ENCODE data around the gene CD244. TPM values are rescaled to one million over a fixed set of nuclear protein-coding genes. Genes with fewer than 3 reads are reported as not detected.
"Not testable (repeated sequence)": the region's sequence is repeated elsewhere in the genome, so short reads cannot be mapped to it uniquely, and the experiment has no call there.

CD244 gene
- polyA plus RNA-seq, 2 of the 4 experiments (the other 2 are of a cell fraction) = 0.03 TPM; not detected in 1

DNA sequence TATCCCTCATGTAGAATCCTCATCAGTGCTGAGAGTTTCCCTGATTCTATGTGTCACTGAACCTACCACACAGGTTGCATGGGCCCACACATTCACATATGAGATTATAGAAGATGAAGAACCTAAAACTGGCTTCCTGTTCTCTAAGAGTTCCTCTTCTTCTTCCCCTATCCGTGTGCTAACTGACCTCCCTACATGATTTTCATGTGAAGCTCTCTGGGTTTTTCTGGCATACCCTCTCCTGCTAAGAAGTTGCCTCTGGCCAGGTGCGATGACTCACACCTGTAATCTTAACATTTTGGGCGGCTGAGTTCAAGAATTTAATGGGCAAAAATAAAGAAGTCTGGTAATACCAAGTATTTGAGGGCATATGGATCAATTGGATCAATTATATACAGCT is 5.5 kb upstream of the CD244 start:
- CTCF ChIA-PET = no interaction called here
- no peaks in the 10 kb centered on the region for H3K9me3 ChIP-seq
- no peak for ATAC-seq
- no peak overlapping the region for H3K4me2 ChIP-seq
- FAIRE-seq = no peak
- 59% methylated on average over 3 of the region's 3 CpGs for WGBS (ENCODE audit: missing lambda C conversion rate)
- no peak overlapping the region for H3K27ac ChIP-seq
- POLR2A ChIA-PET = no interaction called here
- TF ChIP-seq MAZ (IDR thresholded peaks at IDR 0.05; ENCODE audit: borderline replicate concordance, low read depth, low read length) = no peak
- TF ChIP-seq, protein P1, sequence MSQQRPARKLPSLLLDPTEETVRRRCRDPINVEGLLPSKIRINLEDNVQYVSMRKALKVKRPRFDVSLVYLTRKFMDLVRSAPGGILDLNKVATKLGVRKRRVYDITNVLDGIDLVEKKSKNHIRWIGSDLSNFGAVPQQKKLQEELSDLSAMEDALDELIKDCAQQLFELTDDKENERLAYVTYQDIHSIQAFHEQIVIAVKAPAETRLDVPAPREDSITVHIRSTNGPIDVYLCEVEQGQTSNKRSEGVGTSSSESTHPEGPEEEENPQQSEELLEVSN (IDR thresholded peaks at IDR 0.05; ENCODE audit: borderline replicate concordance, low read depth) = no peak
- no peak for TF ChIP-seq ZNF302 (CRISPR knock-in tag; IDR thresholded peaks at IDR 0.05)
- TF ChIP-seq, protein P2, sequence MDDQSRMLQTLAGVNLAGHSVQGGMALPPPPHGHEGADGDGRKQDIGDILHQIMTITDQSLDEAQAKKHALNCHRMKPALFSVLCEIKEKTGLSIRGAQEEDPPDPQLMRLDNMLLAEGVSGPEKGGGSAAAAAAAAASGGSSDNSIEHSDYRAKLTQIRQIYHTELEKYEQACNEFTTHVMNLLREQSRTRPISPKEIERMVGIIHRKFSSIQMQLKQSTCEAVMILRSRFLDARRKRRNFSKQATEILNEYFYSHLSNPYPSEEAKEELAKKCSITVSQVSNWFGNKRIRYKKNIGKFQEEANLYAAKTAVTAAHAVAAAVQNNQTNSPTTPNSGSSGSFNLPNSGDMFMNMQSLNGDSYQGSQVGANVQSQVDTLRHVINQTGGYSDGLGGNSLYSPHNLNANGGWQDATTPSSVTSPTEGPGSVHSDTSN (IDR thresholded peaks at IDR 0.05) = no peak
- no peak for TF ChIP-seq CBX2 (IDR thresholded peaks at IDR 0.05; ENCODE audit: borderline replicate concordance, low read depth)
- TF ChIP-seq SREBF2 (IDR thresholded peaks at IDR 0.05) = no peak
- TF ChIP-seq ZFP36 (IDR thresholded peaks at IDR 0.05; ENCODE audit: borderline replicate concordance, partially characterized antibody) = no peak
- H3K4me3 ChIP-seq = no peak overlapping the region
- DNase-seq (ENCODE audit: low read depth in 1 of 2, low spot score in 1 of 2) = no peak
- peaks cover 17% of the 10 kb centered on the region for H3K4me1 ChIP-seq

DNA sequence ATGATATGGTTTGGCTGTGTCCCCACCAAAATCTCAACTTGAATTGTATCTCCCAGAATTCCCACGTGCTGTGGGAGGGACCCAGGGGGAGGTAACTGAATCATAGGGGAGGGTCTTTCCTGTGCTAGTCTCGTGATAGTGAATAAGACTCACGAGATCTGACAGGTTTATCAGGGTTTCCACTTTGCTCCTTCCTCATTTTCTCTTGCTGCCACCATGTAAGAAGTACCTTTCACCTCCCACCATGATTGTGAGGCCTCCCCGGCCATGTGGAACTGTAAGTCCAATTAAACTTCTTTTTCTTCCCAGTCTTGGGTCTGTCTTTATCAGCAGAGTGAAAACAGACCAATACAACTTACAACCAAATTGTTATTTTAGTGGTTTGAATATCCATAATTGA is 5.0 kb upstream of the CD244 start:
- H3K4me2 ChIP-seq; FAIRE-seq; ATAC-seq; H3K4me3 ChIP-seq; H3K27ac ChIP-seq; CTCF ChIA-PET; POLR2A ChIA-PET; DNase-seq (ENCODE audit: low read depth in 1 of 2, low spot score in 1 of 2); H3K9me3 ChIP-seq: not testable (repeated sequence)
- 32% methylated on average over 4 of the region's 4 CpGs for WGBS (ENCODE audit: missing lambda C conversion rate)
- H3K4me1 ChIP-seq = peaks cover 17% of the 10 kb centered on the region

DNA sequence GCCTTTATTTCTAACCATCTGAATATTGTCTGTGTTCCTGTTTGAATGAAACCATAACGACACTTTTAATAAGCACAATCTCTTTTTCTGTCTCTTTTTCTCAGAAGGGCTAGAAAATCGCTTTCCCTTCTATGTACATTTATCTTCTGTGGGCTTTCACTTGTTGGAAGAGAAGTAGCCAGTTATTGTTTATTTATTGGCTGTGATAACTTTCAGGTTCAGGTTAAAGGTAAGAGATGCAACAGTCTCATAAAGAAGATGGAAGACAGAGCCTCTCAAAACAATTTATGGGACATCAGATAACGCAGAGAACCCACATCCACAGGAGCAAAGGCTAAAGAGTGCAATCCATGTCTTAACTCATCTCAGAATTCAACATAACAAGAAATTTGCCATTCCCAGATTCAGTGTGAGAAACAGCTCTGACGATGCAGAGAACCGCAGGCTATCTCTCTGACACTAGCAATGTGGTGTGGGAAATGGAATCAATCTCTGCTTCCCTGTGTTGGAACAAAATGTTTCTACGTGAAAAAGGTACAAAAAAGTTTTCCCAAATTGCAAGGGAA is 4.1 kb upstream of the CD244 start:
- no peak overlapping the region for H3K4me2 ChIP-seq
- no peak overlapping the region for H3K27ac ChIP-seq
- 76% methylated on average over 6 of the region's 6 CpGs for WGBS (ENCODE audit: missing lambda C conversion rate)
- POLR2A ChIA-PET = no interaction called here
- H3K4me3 ChIP-seq = no peak overlapping the region
- CTCF ChIA-PET = no interaction called here
- peaks cover 17% of the 10 kb centered on the region for H3K4me1 ChIP-seq
- FAIRE-seq = no peak
- H3K9me3 ChIP-seq = no peaks in the 10 kb centered on the region
- no peak for ATAC-seq
- TF ChIP-seq NFE2L2 (conservative IDR thresholded peaks at IDR 0.05; ENCODE audit: low read length) = no peak
- no peak for TF ChIP-seq CBX8 (IDR thresholded peaks at IDR 0.05)
- TF ChIP-seq TFCP2L1 (CRISPR knock-in tag; IDR thresholded peaks at IDR 0.05) = no peak
- TF ChIP-seq NPAS2 (CRISPR knock-in tag; IDR thresholded peaks at IDR 0.05; ENCODE audit: borderline replicate concordance) = no peak
- no peak for TF ChIP-seq NR3C1 (IDR thresholded peaks at IDR 0.05)
- no peak for TF ChIP-seq TP53 (CRISPR knock-in tag; IDR thresholded peaks at IDR 0.05)
- TF ChIP-seq POLR2AphosphoS2 (conservative IDR thresholded peaks at IDR 0.05; ENCODE audit: low read length) = no peak
- TF ChIP-seq, protein P3, sequence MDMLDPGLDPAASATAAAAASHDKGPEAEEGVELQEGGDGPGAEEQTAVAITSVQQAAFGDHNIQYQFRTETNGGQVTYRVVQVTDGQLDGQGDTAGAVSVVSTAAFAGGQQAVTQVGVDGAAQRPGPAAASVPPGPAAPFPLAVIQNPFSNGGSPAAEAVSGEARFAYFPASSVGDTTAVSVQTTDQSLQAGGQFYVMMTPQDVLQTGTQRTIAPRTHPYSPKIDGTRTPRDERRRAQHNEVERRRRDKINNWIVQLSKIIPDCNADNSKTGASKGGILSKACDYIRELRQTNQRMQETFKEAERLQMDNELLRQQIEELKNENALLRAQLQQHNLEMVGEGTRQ (IDR thresholded peaks at IDR 0.05) = no peak
- no peak for TF ChIP-seq EHMT2 (IDR thresholded peaks at IDR 0.05; ENCODE audit: low read depth)
- no peak for TF ChIP-seq FOSL2 (IDR thresholded peaks at IDR 0.05)
- no peak for TF ChIP-seq FOSL2 (CRISPR knock-in tag; IDR thresholded peaks at IDR 0.05)
- TF ChIP-seq, protein P4, sequence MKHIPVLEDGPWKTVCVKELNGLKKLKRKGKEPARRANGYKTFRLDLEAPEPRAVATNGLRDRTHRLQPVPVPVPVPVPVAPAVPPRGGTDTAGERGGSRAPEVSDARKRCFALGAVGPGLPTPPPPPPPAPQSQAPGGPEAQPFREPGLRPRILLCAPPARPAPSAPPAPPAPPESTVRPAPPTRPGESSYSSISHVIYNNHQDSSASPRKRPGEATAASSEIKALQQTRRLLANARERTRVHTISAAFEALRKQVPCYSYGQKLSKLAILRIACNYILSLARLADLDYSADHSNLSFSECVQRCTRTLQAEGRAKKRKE (CRISPR knock-in tag; IDR thresholded peaks at IDR 0.05; ENCODE audit: low read depth) = no peak
- TF ChIP-seq RCOR1 (IDR thresholded peaks at IDR 0.05; ENCODE audit: low read depth, low read length) = no peak
- no peak for TF ChIP-seq EHF (CRISPR knock-in tag; IDR thresholded peaks at IDR 0.05)
- no peak for TF ChIP-seq HOXB13 (CRISPR knock-in tag; IDR thresholded peaks at IDR 0.05; ENCODE audit: low read depth)
- TF ChIP-seq HEYL (CRISPR knock-in tag; IDR thresholded peaks at IDR 0.05) = no peak
- TF ChIP-seq ZC3H11A (IDR thresholded peaks at IDR 0.05) = no peak
- no peak for DNase-seq (ENCODE audit: low read depth in 1 of 2, low spot score in 1 of 2)
